GM23338 (cell line): ENCODE data around the gene EHF.

Experiments
- EZH2 ChIP-seq: fragments of 200-600 bp; sonication (generic); IDR thresholded peaks from one replicate; pipeline ENCODE4 v1.8.0; 2017; ENCODE audit warnings: antibody characterized with exemption, mild to moderate bottlenecking, low read depth; ENCODE audit not compliant: unreplicated experiment
- EZH2phosphoT487 ChIP-seq: fragments of 200-600 bp; sonication (generic); IDR thresholded peaks from one replicate; pipeline ENCODE4 v1.8.1; 2018; ENCODE audit warnings: antibody characterized with exemption; ENCODE audit not compliant: unreplicated experiment
- JUNB ChIP-seq: IDR thresholded peaks from one replicate; pipeline ENCODE4 v1.6.1; 2016; ENCODE audit warnings: antibody characterized with exemption; ENCODE audit not compliant: unreplicated experiment
- POLR2AphosphoS5 ChIP-seq: IDR thresholded peaks from 2 replicates; pipeline ENCODE4 v1.6.1; 2016; ENCODE audit warnings: antibody characterized with exemption, low read depth
- STAT1 ChIP-seq: IDR thresholded peaks from one replicate; pipeline ENCODE4 v1.6.1; 2016; ENCODE audit warnings: antibody characterized with exemption; ENCODE audit not compliant: unreplicated experiment
- ZNF114 ChIP-seq: fragments of 250-450 bp; sonication (Bioruptor Pico); IDR thresholded peaks from 2 replicates; pipeline ENCODE4 v1.5.0; 2020; ENCODE audit warnings: mild to moderate bottlenecking, moderate library complexity
- ZNF462 ChIP-seq: fragments of 250-450 bp; sonication (Bioruptor Pico); IDR thresholded peaks from 2 replicates; pipeline ENCODE4 v1.5.0; 2020; ENCODE audit warnings: mild to moderate bottlenecking, moderate library complexity
- TF ChIP-seq, protein P1 (sequence below), 2 experiments: fragments of 200-600 bp in 1 of 2; sonication (generic) in 1 of 2; conservative IDR thresholded peaks; 2 replicates each; pipeline versions ENCODE4 v1.5.1 to v1.6.1; 2016 to 2017; ENCODE audit warnings: antibody characterized with exemption in 2 of 2, low read depth in 2 of 2, mild to moderate bottlenecking in 2 of 2, moderate library complexity in 1 of 2
- TF ChIP-seq, protein P2 (sequence below): IDR thresholded peaks from 2 replicates; pipeline ENCODE4 v1.6.1; 2016; ENCODE audit warnings: antibody characterized with exemption
- TF ChIP-seq, protein P3 (sequence below): IDR thresholded peaks from one replicate; pipeline ENCODE4 v1.6.1; 2018; ENCODE audit warnings: antibody characterized with exemption; ENCODE audit not compliant: unreplicated experiment

DNA sequence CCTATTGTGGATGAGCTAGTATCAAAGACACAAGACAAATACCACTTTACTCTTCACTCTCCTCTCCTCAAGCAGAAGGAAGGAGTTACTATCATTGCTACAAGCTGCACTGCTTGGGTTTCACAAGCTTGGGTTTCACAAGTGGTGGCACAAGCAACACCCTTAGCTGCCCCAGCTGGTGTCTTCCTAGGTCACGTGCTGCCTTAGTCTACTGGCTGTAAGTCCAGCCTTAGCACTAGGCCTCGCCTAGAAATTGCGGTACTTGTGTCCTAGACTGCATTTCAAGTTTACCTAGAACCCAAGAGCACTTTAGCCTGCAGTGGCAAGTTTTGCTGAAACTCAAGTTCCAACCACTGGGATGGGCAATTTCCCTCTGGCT, 86.6 kb downstream of the EHF start:
- TF ChIP-seq, protein P1, sequence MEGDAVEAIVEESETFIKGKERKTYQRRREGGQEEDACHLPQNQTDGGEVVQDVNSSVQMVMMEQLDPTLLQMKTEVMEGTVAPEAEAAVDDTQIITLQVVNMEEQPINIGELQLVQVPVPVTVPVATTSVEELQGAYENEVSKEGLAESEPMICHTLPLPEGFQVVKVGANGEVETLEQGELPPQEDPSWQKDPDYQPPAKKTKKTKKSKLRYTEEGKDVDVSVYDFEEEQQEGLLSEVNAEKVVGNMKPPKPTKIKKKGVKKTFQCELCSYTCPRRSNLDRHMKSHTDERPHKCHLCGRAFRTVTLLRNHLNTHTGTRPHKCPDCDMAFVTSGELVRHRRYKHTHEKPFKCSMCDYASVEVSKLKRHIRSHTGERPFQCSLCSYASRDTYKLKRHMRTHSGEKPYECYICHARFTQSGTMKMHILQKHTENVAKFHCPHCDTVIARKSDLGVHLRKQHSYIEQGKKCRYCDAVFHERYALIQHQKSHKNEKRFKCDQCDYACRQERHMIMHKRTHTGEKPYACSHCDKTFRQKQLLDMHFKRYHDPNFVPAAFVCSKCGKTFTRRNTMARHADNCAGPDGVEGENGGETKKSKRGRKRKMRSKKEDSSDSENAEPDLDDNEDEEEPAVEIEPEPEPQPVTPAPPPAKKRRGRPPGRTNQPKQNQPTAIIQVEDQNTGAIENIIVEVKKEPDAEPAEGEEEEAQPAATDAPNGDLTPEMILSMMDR (conservative IDR thresholded peaks at IDR 0.05; ENCODE audit: low read depth in 2 of 2) = no peak
- TF ChIP-seq, protein P2, sequence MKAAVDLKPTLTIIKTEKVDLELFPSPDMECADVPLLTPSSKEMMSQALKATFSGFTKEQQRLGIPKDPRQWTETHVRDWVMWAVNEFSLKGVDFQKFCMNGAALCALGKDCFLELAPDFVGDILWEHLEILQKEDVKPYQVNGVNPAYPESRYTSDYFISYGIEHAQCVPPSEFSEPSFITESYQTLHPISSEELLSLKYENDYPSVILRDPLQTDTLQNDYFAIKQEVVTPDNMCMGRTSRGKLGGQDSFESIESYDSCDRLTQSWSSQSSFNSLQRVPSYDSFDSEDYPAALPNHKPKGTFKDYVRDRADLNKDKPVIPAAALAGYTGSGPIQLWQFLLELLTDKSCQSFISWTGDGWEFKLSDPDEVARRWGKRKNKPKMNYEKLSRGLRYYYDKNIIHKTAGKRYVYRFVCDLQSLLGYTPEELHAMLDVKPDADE = no peak
- TF ChIP-seq POLR2AphosphoS5 (no peak), STAT1 (no peak), EZH2phosphoT487 (no peak), ZNF114 (CRISPR knock-in tag) (no peak), EZH2 (no peak), JUNB (no peak), ZNF462 (CRISPR knock-in tag) (no peak)
- TF ChIP-seq, protein P3, sequence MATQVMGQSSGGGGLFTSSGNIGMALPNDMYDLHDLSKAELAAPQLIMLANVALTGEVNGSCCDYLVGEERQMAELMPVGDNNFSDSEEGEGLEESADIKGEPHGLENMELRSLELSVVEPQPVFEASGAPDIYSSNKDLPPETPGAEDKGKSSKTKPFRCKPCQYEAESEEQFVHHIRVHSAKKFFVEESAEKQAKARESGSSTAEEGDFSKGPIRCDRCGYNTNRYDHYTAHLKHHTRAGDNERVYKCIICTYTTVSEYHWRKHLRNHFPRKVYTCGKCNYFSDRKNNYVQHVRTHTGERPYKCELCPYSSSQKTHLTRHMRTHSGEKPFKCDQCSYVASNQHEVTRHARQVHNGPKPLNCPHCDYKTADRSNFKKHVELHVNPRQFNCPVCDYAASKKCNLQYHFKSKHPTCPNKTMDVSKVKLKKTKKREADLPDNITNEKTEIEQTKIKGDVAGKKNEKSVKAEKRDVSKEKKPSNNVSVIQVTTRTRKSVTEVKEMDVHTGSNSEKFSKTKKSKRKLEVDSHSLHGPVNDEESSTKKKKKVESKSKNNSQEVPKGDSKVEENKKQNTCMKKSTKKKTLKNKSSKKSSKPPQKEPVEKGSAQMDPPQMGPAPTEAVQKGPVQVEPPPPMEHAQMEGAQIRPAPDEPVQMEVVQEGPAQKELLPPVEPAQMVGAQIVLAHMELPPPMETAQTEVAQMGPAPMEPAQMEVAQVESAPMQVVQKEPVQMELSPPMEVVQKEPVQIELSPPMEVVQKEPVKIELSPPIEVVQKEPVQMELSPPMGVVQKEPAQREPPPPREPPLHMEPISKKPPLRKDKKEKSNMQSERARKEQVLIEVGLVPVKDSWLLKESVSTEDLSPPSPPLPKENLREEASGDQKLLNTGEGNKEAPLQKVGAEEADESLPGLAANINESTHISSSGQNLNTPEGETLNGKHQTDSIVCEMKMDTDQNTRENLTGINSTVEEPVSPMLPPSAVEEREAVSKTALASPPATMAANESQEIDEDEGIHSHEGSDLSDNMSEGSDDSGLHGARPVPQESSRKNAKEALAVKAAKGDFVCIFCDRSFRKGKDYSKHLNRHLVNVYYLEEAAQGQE = no peak
